AG09319 (cell line): ENCODE results near the gene FGB.

ENCODE experiments used
- DNase-seq: peaks from one replicate; pipeline ENCODE4 v3.0.0-alpha.2; 2010; ENCODE audit warnings: low read depth; ENCODE audit errors: extremely low read depth
- TF ChIP-seq, protein P1 (sequence below): IDR thresholded peaks from 2 replicates; pipeline ENCODE4 v1.5.1; 2011; ENCODE audit warnings: low read depth, mild to moderate bottlenecking, inconsistent platforms, low read length, moderate library complexity

The FGB gene

DNA sequence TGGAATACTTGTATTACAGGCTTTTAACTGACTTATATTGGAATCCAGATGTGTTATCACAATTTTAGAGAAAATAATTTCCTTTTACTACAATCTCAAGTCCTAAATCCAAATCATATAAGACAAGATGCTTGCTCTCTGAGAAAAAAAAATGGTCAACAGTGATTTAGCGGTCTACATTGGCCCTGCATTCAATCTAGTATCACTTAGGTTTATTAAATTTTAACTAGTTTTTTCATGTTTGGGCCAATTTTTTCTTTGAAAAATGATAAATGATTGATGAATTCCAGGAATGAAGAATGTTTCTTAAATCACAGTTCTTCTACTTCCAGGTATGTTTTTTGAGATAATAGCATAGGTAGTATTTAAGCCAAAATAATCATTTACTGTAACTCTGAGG, 52.4 kb downstream of the FGB start:
- DNase-seq: no peak
- TF ChIP-seq, protein P1, sequence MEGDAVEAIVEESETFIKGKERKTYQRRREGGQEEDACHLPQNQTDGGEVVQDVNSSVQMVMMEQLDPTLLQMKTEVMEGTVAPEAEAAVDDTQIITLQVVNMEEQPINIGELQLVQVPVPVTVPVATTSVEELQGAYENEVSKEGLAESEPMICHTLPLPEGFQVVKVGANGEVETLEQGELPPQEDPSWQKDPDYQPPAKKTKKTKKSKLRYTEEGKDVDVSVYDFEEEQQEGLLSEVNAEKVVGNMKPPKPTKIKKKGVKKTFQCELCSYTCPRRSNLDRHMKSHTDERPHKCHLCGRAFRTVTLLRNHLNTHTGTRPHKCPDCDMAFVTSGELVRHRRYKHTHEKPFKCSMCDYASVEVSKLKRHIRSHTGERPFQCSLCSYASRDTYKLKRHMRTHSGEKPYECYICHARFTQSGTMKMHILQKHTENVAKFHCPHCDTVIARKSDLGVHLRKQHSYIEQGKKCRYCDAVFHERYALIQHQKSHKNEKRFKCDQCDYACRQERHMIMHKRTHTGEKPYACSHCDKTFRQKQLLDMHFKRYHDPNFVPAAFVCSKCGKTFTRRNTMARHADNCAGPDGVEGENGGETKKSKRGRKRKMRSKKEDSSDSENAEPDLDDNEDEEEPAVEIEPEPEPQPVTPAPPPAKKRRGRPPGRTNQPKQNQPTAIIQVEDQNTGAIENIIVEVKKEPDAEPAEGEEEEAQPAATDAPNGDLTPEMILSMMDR: no peak

DNA sequence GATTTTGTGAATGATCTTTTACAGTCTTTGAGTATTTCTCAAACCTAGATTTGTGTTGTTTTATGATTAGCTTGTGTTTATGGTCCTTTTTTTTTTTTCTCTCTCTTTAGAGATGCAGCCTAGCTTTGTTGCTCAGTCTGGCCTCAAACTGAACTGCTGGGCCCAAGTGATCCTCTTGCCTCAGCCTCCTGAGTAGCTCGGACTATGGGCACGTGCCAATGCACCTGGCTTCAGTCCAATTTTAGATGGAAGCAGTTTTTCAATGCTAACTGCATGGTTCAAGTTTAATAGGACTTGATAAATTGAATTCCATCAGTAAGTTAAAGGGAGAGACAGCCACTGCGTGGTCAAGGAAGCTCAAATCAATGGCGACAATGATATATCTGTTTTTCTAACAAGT, 53.5 kb downstream of the FGB start:
- DNase-seq: no peak
- TF ChIP-seq, protein P1: no peak

DNA sequence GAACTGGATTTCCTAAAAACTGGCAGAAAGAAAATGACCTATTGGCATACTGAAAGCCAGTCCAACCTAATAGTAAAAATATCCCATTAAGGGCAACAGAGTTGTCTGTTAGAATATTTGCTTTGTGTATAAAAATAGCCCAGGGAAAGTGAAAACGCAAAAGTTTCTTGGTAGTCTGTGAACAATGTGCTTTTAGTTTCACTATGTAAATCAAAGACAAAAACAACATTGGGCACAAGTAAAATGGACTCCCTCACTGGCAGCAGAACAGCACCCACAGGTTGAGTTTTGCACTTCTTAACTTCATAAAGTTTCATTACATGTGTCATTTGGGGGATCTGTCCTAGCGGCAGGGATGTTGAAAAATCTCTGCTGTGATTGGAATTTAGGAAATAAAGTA, 53.9 kb downstream of the FGB start:
- TF ChIP-seq, protein P1: no peak
- no peak for DNase-seq

DNA sequence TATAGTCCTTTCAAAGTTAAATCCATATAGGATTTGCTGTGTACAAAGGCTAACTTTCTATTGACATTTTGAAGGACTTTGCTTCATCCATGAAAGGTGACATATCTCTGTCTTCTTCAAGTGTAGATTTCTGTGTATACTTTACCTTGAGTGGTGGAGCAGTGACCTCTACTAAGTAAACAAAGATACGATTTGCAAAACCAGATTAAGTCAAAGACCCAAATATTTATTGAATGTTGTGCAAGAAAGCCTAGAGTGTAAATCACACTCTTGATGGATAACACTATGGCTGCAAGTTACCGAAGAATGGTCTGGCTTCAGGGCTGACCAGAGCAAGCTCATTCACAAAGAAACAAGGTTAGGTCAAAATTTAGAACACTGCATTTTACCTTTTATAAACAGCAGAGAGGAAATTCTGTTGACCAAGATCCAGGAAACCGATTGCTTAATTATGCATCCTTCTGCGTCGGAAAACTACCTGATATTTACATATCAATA, 55.1 kb downstream of the FGB start:
- DNase-seq: no peak
- TF ChIP-seq, protein P1: no peak

DNA sequence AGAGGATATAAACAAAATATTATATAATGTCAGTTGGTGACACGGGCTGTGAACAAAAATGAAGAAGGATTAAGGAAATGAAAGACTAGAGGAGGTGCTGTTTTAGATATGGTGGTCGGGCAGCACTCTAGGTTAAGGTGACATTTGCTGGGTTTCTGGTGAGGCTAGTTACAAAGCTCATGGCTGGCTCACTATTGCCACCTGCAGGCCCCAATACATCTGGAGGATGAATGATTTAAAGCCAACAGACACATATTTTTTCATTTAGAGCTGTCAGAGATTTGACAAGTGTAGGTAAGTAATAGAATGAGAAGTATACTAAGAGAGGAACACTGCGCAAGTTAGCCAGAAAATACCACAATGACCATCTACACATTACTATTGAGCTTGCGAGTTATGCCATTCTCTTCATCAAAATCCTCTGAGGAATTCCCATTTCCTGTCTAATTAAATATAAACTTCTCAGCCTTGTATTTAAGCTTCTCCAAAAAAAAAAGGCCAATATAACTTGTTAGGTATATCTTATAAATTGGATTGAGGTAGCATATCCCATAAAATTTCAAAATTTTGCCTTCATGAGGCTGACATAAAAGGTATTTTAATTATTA, 56.0 kb downstream of the FGB start:
- DNase-seq: peak; percentile 4
- TF ChIP-seq, protein P1: peak; percentile 76

DNA sequence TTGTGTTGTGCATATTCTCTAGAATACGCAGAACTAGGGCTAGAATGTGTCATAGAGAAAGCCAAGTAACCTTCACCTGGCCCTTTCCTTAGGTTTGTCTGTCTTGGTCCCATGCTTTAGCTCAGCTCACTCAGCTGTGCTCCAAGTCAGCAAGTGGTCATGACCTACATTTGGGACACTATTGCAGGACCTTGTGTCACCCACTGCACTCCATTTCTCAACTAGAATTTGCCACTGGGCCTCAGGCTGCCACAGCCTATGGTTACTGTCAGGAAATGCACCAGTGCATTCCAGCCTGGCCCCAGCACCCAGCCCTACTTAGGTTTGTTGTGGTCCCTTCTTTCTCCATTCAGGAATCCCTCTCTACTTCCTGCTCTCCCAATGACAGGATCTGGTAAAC, 57.3 kb downstream of the FGB start:
- TF ChIP-seq, protein P1: no peak
- no peak for DNase-seq
